GM21786 (cell line): ENCODE data around the gene ANO8.
A peak's percentile ranks its signal among the peaks of the same experiment; 100 is the strongest.
"Not testable (repeated sequence)": the region's sequence is repeated elsewhere in the genome, so short reads cannot be mapped to it uniquely, and the experiment has no call there.

Experiments used
- ATAC-seq: cut with Tn5 transposase; IDR thresholded peaks from one replicate; pipeline ENCODE4 v1.9.1; 2021; ENCODE audit not compliant: unreplicated experiment

ANO8 gene

GRCh38 chr19:17334414-17335409 is at the start of gene ANO8:
Gene ANO8, minus strand, starts transcription at chr19:17334855. Its CDS starts 185 bp downstream, at chr19:17334670.
- ATAC-seq = no peak

GRCh38 chr19:17380426-17381138 is 45.9 kb upstream of the ANO8 start:
- ATAC-seq = no peak

GRCh38 chr19:17379221-17379631 is 44.6 kb upstream of the ANO8 start:
- no peak for ATAC-seq

- ATAC-seq = no peak
Measured at GRCh38 chr19:17378271-17378670, 43.6 kb upstream of the ANO8 start.

GRCh38 chr19:17376935-17377600 is 42.4 kb upstream of the ANO8 start, which contains the start of gene PLVAP:
Gene PLVAP, minus strand, starts transcription at chr19:17377342. Its CDS starts 54 bp downstream, at chr19:17377288.
- ATAC-seq = no peak

- ATAC-seq = peak; percentile 70
Measured at GRCh38 chr19:17370026-17370587, 35.5 kb upstream of the ANO8 start.

GRCh38 chr19:17365361-17365760 is 30.7 kb upstream of the ANO8 start:
- ATAC-seq = no peak

- ATAC-seq = not testable (repeated sequence)
Measured at GRCh38 chr19:17363852-17364605, 29.4 kb upstream of the ANO8 start.

GRCh38 chr19:17359905-17360800 is 25.5 kb upstream of the ANO8 start:
- no peak for ATAC-seq

- no peak for ATAC-seq
Measured at GRCh38 chr19:17358395-17358794, 23.7 kb upstream of the ANO8 start.

GRCh38 chr19:17357724-17358123 is 23.1 kb upstream of the ANO8 start:
- no peak for ATAC-seq

- ATAC-seq = no peak
Measured at GRCh38 chr19:17357078-17357666, 22.5 kb upstream of the ANO8 start.

GRCh38 chr19:17353386-17353785 is 18.7 kb upstream of the ANO8 start:
- no peak for ATAC-seq

GRCh38 chr19:17352608-17353280 is 18.1 kb upstream of the ANO8 start:
- no peak for ATAC-seq

GRCh38 chr19:17351815-17352435 is 17.3 kb upstream of the ANO8 start:
- no peak for ATAC-seq

GRCh38 chr19:17348700-17349099 is 14.0 kb upstream of the ANO8 start:
- ATAC-seq = no peak

- no peak for ATAC-seq
Measured at GRCh38 chr19:17347877-17348276, 13.2 kb upstream of the ANO8 start.

GRCh38 chr19:17347361-17347760 is 12.7 kb upstream of the ANO8 start:
- ATAC-seq = no peak
